Amniotic epithelial cell (primary cell): Measurements from ENCODE around the gene CNPY4.
"Not testable (repeated sequence)": the region's sequence is repeated elsewhere in the genome, so short reads cannot be mapped to it uniquely, and the experiment has no call there.

Source experiments
- DNase-seq: peaks from one replicate; pipeline ENCODE4 v3.0.0-alpha.2; 2010; ENCODE audit warnings: low read depth

Gene CNPY4

DNA sequence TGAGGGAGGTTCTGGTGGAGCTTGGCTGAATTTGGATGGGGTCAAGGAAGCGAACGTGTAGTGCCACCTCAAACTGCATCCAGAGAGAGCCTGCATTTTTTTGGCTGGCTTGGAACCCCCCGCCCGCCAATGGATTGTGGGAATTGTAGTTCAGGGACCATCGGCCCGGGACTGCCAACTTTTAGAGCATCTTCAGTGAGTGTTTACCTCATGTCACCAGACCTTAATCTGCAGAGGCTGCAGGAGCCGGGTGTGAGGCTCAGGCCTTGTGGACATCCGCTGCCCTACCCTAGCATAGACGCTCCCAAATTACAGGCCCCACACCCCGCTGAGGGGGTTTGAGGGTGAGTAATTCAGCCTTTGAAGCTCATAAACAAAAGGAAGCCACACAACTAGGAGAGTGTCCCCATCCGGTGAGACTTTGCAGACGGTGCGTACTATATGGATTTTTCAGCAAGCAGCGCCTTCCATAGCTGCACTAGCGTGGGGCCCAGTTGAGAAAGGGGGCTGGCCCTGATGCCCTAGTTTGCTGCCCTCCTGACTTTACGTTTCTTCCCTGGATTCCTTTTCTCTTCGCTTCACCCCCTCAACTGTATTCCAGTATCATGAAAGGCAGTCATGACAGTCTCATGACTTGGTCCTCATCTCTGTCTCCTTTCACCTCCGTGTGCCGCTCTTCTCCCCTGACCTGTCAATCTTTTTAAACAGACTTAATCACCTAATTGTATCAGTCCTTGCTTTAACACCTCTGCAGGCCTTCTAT lies 717 bp downstream of the CNPY4 start:
- DNase-seq: peak; percentile 29

- no peak for DNase-seq
Observed at GRCh38 chr7:100120733-100121036, 1.3 kb downstream of the CNPY4 start.

GRCh38 chr7:100122067-100122466 lies 2.6 kb downstream of the CNPY4 start:
- DNase-seq: no peak

- no peak for DNase-seq
Observed at GRCh38 chr7:100122568-100122967, 3.1 kb downstream of the CNPY4 start.

- no peak for DNase-seq
Observed at GRCh38 chr7:100124301-100125230, 5.1 kb downstream of the CNPY4 start.

DNA sequence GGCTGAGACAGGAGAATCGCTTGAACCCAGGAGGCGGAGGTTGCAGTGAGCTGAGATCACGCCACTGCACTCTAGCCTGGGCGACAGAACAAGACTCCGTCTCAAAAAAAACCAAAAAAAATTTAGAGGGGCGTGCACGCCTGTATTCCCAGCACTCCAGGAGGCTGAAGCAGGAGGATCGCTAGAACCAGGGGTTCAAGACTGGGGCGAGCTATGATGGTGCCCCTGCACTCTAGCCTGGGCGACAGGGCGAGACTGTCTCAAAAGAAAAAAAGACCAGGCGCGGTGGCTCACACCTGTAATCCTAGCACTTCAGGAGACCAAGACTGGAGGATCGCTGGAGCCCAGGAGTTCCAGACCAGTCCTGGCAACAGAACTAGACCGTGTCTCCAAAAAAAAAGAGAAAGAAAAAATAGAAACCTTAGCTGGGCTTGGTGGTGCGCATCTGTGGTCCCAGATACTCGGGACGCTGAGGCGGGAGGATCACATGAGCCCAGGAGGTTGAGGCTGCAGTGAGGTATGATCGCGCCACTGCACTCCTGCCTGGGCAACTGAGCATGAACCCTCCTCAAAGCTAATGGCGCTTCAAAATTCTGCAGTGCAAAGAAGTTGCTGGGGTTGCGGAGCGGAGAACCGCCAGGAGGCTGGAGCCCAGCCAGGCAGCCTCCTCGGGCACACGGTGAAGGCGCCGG lies 7.0 kb downstream of the CNPY4 start:
- DNase-seq: no peak

DNA sequence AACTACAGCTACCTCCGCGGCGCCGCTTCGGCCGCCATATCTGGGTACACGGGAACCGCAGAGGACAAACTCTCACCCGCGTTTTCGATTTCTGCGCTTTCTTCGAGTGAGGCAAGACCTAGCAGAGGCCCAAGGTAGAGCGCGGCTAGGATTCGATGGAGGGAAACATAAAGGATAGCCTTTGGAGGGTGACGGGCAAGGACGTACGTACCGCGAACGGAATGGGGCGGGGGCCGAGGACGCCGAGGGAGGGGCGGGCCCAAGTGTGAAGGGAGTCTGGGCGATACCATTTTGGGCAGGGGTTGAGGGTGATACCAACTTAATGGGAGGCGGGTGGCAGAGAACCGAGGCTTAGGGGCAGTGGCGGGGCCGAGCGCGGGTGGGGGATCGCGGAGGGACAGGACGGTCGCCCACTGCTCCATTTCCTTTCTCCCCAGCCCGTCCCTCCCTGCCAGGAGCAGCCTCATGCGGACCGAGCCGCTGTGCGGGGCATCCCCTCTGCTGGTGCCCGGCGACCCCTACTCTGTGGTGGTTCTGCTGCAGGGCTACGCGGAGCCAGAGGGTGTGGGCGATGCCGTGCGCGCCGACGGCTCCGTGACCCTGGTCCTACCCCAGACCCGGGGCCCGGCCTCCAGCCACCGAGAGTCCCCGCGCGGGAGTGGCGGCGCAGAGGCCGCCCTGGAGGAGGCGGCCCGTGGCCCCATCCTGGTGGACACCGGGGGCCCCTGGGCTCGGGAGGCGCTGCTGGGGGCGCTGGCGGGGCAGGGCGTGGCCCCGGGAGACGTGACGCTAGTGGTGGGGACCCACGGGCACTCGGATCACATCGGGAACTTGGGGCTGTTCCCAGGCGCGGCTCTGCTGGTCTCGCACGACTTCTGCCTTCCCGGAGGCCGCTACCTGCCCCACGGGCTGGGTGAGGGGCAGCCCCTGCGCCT lies 7.8 kb downstream of the CNPY4 start, which contains the start of gene MBLAC1:
Gene MBLAC1 (plus strand): TSS at position 37 of the 935 bp plus-strand sequence. CDS start 429 bp downstream, at position 466.
- DNase-seq: peak; percentile 91

DNA sequence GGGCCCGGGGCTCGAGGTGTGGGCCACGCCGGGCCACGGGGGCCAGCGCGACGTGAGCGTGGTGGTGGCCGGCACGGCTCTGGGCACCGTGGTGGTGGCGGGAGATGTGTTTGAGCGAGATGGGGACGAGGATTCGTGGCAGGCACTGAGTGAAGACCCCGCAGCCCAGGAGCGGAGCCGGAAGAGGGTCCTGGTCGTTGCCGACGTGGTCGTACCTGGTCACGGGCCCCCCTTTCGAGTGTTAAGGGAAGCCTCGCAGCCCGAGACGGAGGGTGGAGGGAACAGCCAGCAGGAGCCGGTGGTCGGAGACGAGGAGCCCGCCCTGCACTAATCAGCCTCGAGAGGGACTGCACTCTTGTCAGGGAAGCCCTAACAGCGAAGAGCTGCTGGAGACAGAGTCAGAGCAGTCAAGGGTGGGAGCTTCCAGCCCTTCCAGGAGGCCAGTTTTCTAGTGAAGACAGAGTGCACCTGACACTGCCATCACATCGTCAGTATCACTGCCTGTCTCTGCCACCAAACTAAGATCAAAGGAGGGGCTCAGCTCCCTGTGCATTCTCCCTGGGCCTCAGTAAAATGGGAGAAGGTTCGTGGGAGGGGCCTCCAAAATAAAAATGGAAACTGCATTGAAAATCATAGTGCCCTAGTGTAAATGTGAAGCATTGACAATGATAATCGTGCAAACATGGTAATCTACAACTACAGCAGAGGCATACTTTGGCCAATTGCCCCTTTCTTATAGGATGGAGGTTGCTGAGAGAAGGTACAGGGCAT lies 8.6 kb downstream of the CNPY4 start:
- DNase-seq: no peak

DNA sequence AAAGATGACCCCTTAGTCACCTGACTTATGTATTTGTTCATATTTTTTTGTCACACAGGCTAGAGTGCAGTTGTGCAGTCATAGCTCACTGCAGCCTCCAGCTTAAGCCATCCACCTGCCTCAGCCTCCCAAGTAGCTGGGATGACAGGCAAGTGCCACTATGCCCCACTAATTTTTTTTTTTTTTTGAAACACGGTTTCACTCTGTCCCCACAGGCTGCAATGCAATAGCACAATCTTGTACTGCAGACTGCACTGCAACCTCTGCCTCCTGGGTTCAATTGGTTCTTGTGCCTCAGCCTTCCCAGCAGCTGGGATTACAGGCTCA lies 9.2 kb downstream of the CNPY4 start:
- no peak for DNase-seq

- DNase-seq: not testable (repeated sequence)
Observed at GRCh38 chr7:100130220-100130607, 10.8 kb downstream of the CNPY4 start.

DNA sequence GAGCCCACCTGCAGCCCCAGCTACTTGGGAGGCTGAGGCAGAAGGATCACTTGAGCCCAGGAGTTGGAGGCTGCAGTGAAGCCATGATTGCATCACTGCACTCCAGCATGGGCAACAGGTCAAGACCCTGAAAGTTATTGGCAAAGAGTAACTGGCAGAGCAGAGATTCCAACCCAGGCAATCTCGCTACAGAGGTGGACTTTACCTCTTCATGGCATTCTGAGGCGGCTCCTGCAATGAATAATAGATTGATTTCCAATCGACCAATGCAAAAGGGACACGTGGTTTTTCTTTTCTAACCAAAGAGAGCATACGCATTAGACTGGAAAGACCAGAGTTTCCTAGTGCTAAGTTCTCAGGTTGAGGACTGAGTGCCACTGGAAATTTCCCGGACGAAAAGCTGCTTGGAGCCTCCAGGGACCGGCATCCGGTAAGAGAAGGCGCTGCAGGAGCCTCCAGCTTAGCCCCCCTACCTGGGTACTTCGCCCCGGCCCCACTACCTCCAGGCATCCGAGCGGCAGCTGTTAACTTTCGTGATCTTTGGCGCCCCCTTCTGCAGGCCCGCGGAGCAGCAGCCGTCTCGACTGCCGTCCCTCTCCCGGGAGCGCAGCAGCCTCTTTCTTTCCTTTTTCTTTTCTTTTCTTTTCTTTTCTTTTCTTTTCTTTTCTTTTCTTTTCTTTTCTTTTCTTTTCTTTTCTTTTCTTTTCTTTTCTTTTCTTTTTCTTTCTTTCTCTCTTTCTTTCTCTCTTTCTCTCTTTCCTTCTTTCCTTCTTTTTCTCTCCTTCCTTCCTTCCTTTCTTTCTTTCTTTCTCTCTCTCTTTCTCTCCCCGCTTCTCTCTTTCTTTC lies 11.4 kb downstream of the CNPY4 start:
- DNase-seq: peak; percentile 26

GRCh38 chr7:100132126-100132525 lies 12.7 kb downstream of the CNPY4 start:
- no peak for DNase-seq

DNA sequence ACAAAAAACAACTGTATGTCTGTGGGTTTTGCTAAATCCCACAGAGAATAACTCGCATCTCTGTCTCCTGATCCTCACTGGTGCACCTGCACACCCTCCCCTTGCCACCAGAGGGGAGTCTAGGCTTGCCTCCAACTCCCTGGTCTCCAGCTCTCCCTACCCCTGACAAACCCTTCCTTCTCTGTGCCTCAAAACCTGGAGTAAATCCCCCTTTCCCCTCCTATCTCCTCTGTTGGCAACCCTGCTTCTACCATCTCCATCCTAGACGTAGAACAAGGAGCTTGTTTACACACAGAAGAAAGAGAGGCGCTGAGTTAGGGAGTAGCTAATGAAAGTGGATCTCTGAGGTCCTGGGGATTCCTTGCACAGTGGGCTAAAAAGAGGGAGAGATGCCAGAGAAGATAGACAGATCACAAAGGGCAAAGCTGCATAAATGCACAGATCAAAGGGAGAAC lies 13.3 kb downstream of the CNPY4 start:
- DNase-seq: peak; percentile 62

DNA sequence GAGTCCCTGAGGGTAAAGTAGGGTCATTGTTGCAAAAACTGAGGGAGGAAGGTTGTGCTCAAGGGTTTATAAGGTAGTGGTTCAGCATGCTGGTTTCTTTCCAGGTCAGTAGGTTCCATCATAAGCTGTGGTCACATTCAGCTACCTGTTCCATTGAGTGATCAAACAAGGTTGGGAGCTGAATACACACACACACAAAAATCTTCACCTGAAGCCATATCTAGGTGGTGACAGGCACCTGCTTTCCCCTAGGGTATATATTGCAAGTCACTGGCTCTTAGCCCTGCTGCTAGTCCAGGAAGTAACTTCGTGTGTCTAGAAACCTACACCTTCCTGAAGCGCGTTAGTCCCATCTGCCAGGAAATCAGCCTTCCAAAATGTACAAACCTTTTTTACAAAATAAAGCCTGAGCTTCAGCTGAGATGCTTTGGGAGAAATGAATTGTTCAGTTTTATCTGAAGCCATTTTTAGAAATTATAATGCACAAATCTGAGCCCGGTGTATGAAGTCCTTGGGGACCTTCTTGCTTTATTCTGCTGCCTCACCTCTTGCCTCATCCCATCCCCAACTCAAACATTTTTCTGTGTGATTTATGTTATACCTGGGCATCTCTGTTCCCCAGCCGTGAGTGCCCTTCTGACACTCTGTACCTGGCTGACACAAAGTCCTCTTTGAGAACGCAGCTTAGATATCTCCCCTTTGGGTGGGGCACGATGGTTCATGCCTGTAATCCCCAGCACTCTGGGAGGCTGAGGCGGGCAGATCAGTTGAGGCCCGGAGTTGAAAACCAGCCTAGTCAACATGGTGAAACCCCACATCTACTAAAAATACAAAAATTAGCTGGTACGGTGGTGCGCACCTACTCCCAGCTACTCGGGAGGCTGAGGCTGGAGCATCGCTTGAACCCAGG lies 18.7 kb downstream of the CNPY4 start:
- no peak for DNase-seq

DNA sequence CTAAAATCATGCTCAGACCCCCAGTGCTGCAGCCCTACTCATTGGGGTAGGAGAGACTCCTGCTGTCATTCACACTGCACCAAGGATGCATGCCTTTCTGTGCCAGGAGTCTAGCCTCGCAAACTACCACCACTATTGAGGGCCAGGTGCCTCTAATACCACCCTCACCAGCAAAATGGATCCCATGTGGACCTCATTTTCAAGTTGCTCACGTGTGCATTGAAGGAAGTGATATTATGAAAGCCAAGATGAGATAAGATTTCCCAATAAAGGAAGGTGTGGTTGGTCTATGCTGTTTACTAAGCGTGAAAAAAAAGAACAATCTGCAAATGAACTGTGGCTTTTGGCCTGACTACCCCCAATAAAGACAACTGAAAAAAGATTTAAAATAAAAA lies 22.1 kb downstream of the CNPY4 start:
- no peak for DNase-seq

DNA sequence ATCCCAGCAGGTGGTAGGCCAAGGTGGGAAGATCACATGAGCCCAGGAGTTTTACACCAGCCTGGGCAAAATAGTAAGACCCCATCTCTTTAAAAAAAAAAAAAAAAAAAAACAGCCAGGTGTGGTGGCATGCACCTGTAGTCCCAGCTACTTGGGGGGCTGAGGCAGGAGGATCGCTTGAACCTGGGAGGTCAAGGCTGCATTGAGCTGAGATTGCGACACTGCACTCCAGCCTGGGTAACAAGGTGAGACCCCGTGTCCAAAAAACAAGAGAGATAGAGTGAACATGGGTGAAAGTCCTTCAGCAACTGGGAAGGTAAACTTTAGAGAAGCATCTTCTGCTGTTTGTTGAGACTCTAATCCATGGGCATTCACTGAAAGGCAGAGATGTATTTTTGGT lies 23.0 kb downstream of the CNPY4 start:
- DNase-seq: no peak

GRCh38 chr7:100146350-100146749 lies 26.9 kb downstream of the CNPY4 start:
- DNase-seq: peak; percentile 97

- DNase-seq: no peak
Observed at GRCh38 chr7:100147278-100147677, 27.8 kb downstream of the CNPY4 start.

- DNase-seq: no peak
Observed at GRCh38 chr7:100148225-100148558, 28.8 kb downstream of the CNPY4 start.
